Measurements from ENCODE around the gene GOLT1A. TPM values are rescaled to one million over a fixed set of nuclear protein-coding genes. Genes with fewer than 3 reads are reported as not detected.
A peak's percentile ranks its signal among the peaks of the same experiment; 100 is the strongest.

The GOLT1A gene
- total RNA-seq, 2 donors from 2014 or later: not detected

DNA sequence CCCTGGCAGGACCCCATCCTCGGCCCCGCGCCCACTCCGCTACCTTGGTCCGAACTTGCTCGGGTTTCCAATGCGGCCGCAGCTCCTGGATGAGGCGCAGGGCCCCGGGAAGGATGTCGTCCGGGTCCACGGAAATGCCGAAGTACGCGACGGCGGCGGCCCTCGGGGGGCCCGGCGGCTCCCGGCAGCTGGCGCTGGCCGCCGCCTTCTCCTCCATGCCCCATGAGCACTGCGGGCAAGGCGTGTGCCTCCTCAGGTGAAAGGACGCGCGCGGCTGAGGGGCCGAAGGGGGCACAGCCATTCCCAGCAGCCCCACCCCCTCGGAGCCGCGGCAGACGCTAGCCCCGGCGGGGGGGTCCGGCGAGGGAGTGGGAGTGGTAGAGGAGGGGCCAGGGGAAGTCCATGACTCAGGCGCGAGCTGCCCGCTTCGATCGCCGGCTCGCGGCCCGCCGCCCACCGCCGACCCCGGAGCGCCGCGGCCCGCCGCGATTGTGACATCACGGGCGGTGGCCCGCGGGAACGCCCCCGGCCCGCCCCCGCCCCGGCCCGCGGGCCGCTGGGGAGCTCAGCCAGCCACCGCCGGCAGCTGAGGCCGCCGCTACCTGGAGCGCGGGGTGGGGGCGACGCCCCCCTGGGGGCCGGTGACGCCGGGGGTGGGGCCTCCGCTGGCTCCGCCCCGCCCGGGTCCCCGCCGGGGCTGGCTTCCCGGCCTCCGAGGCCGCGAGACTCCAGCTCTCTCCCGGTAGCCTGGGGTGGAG is 62.1 kb downstream of the GOLT1A start, which contains the start of gene ETNK2:
ETNK2 (minus strand) TSS at position 493 of the 758 bp plus-strand sequence; CDS start at position 301, 192 bp downstream.
- Histone ChIP-seq H3K27ac (peak within 1 kb of the TSS; percentile 66 to 70), H3K9me3 (no peaks in the 10 kb centered on the region), H3K4me3 (peak within 1 kb of the TSS; percentile 59 to 72), H3K4me1 (peaks cover 0 to 26% of the 10 kb centered on the region in 2 donors), H3K36me3 (no peaks in the 10 kb centered on the region), H3K27me3 (no peaks in the 10 kb centered on the region)
- TF ChIP-seq, protein P1, sequence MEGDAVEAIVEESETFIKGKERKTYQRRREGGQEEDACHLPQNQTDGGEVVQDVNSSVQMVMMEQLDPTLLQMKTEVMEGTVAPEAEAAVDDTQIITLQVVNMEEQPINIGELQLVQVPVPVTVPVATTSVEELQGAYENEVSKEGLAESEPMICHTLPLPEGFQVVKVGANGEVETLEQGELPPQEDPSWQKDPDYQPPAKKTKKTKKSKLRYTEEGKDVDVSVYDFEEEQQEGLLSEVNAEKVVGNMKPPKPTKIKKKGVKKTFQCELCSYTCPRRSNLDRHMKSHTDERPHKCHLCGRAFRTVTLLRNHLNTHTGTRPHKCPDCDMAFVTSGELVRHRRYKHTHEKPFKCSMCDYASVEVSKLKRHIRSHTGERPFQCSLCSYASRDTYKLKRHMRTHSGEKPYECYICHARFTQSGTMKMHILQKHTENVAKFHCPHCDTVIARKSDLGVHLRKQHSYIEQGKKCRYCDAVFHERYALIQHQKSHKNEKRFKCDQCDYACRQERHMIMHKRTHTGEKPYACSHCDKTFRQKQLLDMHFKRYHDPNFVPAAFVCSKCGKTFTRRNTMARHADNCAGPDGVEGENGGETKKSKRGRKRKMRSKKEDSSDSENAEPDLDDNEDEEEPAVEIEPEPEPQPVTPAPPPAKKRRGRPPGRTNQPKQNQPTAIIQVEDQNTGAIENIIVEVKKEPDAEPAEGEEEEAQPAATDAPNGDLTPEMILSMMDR (IDR thresholded peaks at IDR 0.05): no peak
- DNase-seq (ENCODE audit: low spot score): no peak

DNA sequence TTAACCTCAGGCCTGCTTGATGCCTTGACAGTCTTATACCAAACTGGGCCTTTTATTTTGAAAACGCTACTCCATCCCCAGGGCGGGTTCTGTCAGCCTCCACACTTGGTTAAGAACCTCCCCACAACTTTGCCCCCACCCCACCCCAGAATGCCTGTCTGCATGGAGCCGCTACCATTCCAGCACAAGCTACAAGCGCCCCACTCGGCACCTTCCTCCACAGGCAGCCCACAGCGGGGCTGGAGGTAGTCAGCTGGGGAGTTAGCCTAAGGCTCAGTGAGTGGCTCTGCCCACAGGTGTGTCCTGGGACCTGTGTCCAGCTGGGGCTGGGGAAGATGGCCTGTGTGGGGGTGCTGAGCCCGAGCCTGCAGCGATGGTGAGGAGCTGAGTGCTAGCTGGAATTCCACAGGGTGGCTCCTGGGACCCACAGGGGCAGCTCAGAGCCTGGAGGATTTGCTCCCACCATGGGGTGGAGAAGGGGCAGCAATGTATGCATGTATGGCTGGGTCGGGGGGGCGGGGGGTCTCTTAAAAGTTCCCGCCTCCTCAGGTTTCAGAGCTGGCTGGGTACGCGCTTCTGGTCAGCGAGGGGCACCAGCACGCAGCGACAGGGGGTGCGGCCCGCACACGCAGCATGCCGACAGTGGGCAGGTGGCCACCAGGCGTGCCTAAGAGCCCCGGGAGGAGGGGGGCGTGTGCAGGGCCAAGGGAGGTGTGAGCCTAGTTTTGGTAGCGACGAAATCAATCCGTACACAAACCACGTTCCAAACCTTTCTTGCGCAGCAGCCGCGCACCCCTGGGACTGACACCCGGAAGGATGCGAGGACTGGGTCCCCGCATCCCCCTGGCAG is 62.9 kb downstream of the GOLT1A start:
- no peaks in the 10 kb centered on the region for H3K36me3 ChIP-seq
- peak overlapping the region; percentile 59 to 72 for H3K4me3 ChIP-seq
- H3K27ac ChIP-seq: peak overlapping the region; percentile 66 to 70
- TF ChIP-seq, protein P1 (IDR thresholded peaks at IDR 0.05): no peak
- peak; percentile 71 for DNase-seq (ENCODE audit: low spot score)
- peaks cover 0 to 26% of the 10 kb centered on the region in 2 donors for H3K4me1 ChIP-seq
- H3K27me3 ChIP-seq: no peaks in the 10 kb centered on the region
- no peaks in the 10 kb centered on the region for H3K9me3 ChIP-seq

- Histone ChIP-seq H3K27ac (peak overlapping the region; percentile 66 to 70), H3K4me1 (peaks cover 0 to 26% of the 10 kb centered on the region in 2 donors), H3K4me3 (no peak overlapping the region), H3K9me3 (no peaks in the 10 kb centered on the region), H3K27me3 (no peaks in the 10 kb centered on the region), H3K36me3 (no peaks in the 10 kb centered on the region)
- DNase-seq (ENCODE audit: low spot score): no peak
- TF ChIP-seq, protein P1 (IDR thresholded peaks at IDR 0.05): no peak
Measured at GRCh38 chr1:204149635-204150565, 63.9 kb downstream of the GOLT1A start.

- Histone ChIP-seq H3K27ac (no peak overlapping the region), H3K36me3 (no peaks in the 10 kb centered on the region), H3K4me1 (peaks cover 0 to 26% of the 10 kb centered on the region in 2 donors), H3K4me3 (no peak overlapping the region), H3K9me3 (no peaks in the 10 kb centered on the region), H3K27me3 (no peaks in the 10 kb centered on the region)
- no peak for DNase-seq (ENCODE audit: low spot score)
- TF ChIP-seq, protein P1 (IDR thresholded peaks at IDR 0.05): no peak
Measured at GRCh38 chr1:204149107-204149506, 64.7 kb downstream of the GOLT1A start.

Other genes with a start within 250 kb of the GOLT1A start
- 1 to 10 TPM; 7.9 to 8.6 TPM for gene SOX13, start 140.9 kb downstream of the GOLT1A start, total RNA-seq
- gene ETNK2, start 61.9 kb downstream of the GOLT1A start, total RNA-seq: 10 to 100 TPM in 1 of 2 donors, 1 to 10 TPM in 1; 5.6 to 17.5 TPM
- under 1 TPM in 1 of 2 donors, not detected in 1; 0.83 TPM for gene REN, start 47.7 kb downstream of the GOLT1A start, total RNA-seq
- gene KISS1, start 17.5 kb downstream of the GOLT1A start, total RNA-seq: not detected
- gene PLEKHA6, start 145.9 kb upstream of the GOLT1A start, total RNA-seq: 10 to 100 TPM; 18.1 to 25.7 TPM
- gene PPP1R15B, start 197.8 kb upstream of the GOLT1A start, total RNA-seq: 10 to 100 TPM; 27.3 to 30.9 TPM